NB4 (cell line): ENCODE measurements around the gene ASIC1.

Experiments used
- POLR2A ChIP-seq: IDR thresholded peaks from 2 replicates; pipeline ENCODE4 v1.6.1; 2011; ENCODE audit warnings: mild to moderate bottlenecking; ENCODE audit not compliant: insufficient read length; ENCODE audit errors: extremely low read depth
- TF ChIP-seq, protein P1 (sequence below): IDR thresholded peaks from one replicate; pipeline ENCODE4 v1.5.1; 2012; ENCODE audit warnings: low read depth, low read length

GRCh38 chr12:50129290-50129689 is 71.9 kb downstream of the ASIC1 start:
- TF ChIP-seq, protein P1, sequence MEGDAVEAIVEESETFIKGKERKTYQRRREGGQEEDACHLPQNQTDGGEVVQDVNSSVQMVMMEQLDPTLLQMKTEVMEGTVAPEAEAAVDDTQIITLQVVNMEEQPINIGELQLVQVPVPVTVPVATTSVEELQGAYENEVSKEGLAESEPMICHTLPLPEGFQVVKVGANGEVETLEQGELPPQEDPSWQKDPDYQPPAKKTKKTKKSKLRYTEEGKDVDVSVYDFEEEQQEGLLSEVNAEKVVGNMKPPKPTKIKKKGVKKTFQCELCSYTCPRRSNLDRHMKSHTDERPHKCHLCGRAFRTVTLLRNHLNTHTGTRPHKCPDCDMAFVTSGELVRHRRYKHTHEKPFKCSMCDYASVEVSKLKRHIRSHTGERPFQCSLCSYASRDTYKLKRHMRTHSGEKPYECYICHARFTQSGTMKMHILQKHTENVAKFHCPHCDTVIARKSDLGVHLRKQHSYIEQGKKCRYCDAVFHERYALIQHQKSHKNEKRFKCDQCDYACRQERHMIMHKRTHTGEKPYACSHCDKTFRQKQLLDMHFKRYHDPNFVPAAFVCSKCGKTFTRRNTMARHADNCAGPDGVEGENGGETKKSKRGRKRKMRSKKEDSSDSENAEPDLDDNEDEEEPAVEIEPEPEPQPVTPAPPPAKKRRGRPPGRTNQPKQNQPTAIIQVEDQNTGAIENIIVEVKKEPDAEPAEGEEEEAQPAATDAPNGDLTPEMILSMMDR = no peak
- TF ChIP-seq POLR2A = no peak
